Inflammatory macrophage (primary cell): ENCODE measurements around the gene RAP1GAP2.
"Not testable (repeated sequence)": the region's sequence is repeated elsewhere in the genome, so short reads cannot be mapped to it uniquely, and the experiment has no call there.

Experiments
- DNase-seq, 2 donors: peaks; one replicate each; pipeline ENCODE4 v3.0.0-alpha.2; 2020 to 2022

The RAP1GAP2 gene

GRCh38 chr17:2972749-2973148 lies 176.5 kb downstream of the RAP1GAP2 start:
- no peak for DNase-seq

- DNase-seq: no peak
Measured at GRCh38 chr17:2974347-2974746, 178.1 kb downstream of the RAP1GAP2 start.

- no peak for DNase-seq
Measured at GRCh38 chr17:2975469-2975958, 179.3 kb downstream of the RAP1GAP2 start.

- no peak for DNase-seq
Measured at GRCh38 chr17:2977157-2977556, 180.9 kb downstream of the RAP1GAP2 start.

- DNase-seq: no peak
Measured at GRCh38 chr17:2978116-2978515, 181.9 kb downstream of the RAP1GAP2 start.

GRCh38 chr17:2978991-2979390 lies 182.8 kb downstream of the RAP1GAP2 start:
- no peak for DNase-seq

GRCh38 chr17:2980211-2980903 lies 184.1 kb downstream of the RAP1GAP2 start:
- DNase-seq: no peak

GRCh38 chr17:2980904-2981246 lies 184.6 kb downstream of the RAP1GAP2 start:
- DNase-seq: no peak

GRCh38 chr17:2981325-2981724 lies 185.1 kb downstream of the RAP1GAP2 start:
- no peak for DNase-seq

GRCh38 chr17:2982854-2983253 lies 186.6 kb downstream of the RAP1GAP2 start:
- peak in 1 of 2 donors; percentile 22 for DNase-seq

GRCh38 chr17:2983255-2983654 lies 187.0 kb downstream of the RAP1GAP2 start:
- DNase-seq: no peak

- DNase-seq: no peak
Measured at GRCh38 chr17:2985318-2985717, 189.1 kb downstream of the RAP1GAP2 start.

- DNase-seq: no peak
Measured at GRCh38 chr17:2986925-2987324, 190.7 kb downstream of the RAP1GAP2 start.

GRCh38 chr17:2989396-2989795 lies 193.2 kb downstream of the RAP1GAP2 start:
- DNase-seq: not testable (repeated sequence)

- no peak for DNase-seq
Measured at GRCh38 chr17:2989855-2990254, 193.6 kb downstream of the RAP1GAP2 start.

GRCh38 chr17:2990396-2990795 lies 194.2 kb downstream of the RAP1GAP2 start:
- DNase-seq: peak; percentile 91 to 96

GRCh38 chr17:2991396-2992180 lies 195.3 kb downstream of the RAP1GAP2 start:
- DNase-seq: not testable (repeated sequence)

- no peak for DNase-seq
Measured at GRCh38 chr17:2994441-2994840, 198.2 kb downstream of the RAP1GAP2 start.

GRCh38 chr17:2995377-2995776 lies 199.1 kb downstream of the RAP1GAP2 start:
- no peak for DNase-seq

GRCh38 chr17:2995886-2996809 lies 199.9 kb downstream of the RAP1GAP2 start:
- no peak for DNase-seq

GRCh38 chr17:2996810-2997670 lies 200.8 kb downstream of the RAP1GAP2 start:
- DNase-seq: no peak

- DNase-seq: not testable (repeated sequence)
Measured at GRCh38 chr17:2998469-2998901, 202.2 kb downstream of the RAP1GAP2 start.
